H1 (cell line): ENCODE results near the gene TBX2. TPM values are rescaled to one million over a fixed set of nuclear protein-coding genes. Genes with fewer than 3 reads are reported as not detected.

Source experiments
- KDM5A ChIP-seq: fragments of 200-600 bp; IDR thresholded peaks from 2 replicates; pipeline ENCODE4 v1.7.1; 2012; ENCODE audit warnings: mild to moderate bottlenecking, low read length, inconsistent platforms, mixed read lengths
- MAFK ChIP-seq: IDR thresholded peaks from 2 replicates; pipeline ENCODE4 v1.6.1; 2012; ENCODE audit warnings: low read depth, mild to moderate bottlenecking, improper control_type of control experiment, low read length
- POU5F1 ChIP-seq: IDR thresholded peaks from 2 replicates; pipeline ENCODE4 v1.6.1; 2011; ENCODE audit warnings: low read depth, mild to moderate bottlenecking, low read length, moderate library complexity
- SAP30 ChIP-seq: fragments of 300-600 bp; sonication (generic); IDR thresholded peaks from 2 replicates; pipeline ENCODE4 v1.7.1; 2012; ENCODE audit warnings: low read length, moderate library complexity, mild to moderate bottlenecking, inconsistent platforms; ENCODE audit not compliant: insufficient read depth, insufficient replicate concordance
- polyA plus RNA-seq, 7 experiments: library from polyadenylated mRNA; depleted of rRNA in 3 of 7; stranded (reverse) in 5 of 7; unstranded in 2 of 7; fragments of >200 nt in 5 of 7; fragments of 200-250 nt in 2 of 7; gene quantifications; 1 replicate in 5 of 7; 2 replicates in 1 of 7; 4 replicates in 1 of 7; pipeline versions ENCODE4 v1.2.1 to v1.2.3, GENCODE V29; 2011 to 2013; ENCODE audit warnings: missing spikeins in 2 of 7, mixed read lengths in 2 of 7
- total RNA-seq: library from RNA; stranded (reverse); fragmentation: NEBNext Ultra II Directional; extraction: Animal tissue kit (Norgen Biotek cat#: 25700); gene quantifications from 2 replicates; pipeline ENCODE4 v1.2.1, GENCODE V29; 2021
- TF ChIP-seq, protein P1 (sequence below): fragments of 300-600 bp; sonication (generic); IDR thresholded peaks from 2 replicates; pipeline ENCODE4 v1.7.1; 2012; ENCODE audit warnings: low read length, moderate library complexity, mild to moderate bottlenecking, inconsistent platforms; ENCODE audit not compliant: insufficient replicate concordance

TBX2 gene
- total and polyA plus RNA-seq, 2 of the 8 experiments (the other 6 are each of a cell fraction or from before 2014, with no cell fraction given): not detected

DNA sequence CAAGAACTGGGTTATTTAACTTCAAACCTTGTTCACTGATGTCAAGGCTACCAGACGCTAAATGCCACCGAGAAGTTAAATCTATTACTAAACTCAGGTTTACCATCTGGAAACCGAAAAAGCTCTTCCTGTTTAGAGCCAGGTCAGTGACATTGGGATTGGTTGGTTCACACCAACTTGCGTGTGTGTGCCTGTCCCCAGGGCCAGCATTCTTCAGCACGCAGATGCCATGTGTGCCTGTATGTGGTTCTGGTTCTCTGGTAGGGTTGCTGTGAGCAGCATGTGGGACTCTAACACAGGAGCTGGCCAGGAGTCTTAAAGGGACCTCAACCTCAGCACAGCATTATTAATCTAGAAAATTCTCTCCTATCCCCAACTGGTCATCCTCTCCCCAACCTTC lies 18.1 kb upstream of the TBX2 start (continued):
- TF ChIP-seq, protein P1, sequence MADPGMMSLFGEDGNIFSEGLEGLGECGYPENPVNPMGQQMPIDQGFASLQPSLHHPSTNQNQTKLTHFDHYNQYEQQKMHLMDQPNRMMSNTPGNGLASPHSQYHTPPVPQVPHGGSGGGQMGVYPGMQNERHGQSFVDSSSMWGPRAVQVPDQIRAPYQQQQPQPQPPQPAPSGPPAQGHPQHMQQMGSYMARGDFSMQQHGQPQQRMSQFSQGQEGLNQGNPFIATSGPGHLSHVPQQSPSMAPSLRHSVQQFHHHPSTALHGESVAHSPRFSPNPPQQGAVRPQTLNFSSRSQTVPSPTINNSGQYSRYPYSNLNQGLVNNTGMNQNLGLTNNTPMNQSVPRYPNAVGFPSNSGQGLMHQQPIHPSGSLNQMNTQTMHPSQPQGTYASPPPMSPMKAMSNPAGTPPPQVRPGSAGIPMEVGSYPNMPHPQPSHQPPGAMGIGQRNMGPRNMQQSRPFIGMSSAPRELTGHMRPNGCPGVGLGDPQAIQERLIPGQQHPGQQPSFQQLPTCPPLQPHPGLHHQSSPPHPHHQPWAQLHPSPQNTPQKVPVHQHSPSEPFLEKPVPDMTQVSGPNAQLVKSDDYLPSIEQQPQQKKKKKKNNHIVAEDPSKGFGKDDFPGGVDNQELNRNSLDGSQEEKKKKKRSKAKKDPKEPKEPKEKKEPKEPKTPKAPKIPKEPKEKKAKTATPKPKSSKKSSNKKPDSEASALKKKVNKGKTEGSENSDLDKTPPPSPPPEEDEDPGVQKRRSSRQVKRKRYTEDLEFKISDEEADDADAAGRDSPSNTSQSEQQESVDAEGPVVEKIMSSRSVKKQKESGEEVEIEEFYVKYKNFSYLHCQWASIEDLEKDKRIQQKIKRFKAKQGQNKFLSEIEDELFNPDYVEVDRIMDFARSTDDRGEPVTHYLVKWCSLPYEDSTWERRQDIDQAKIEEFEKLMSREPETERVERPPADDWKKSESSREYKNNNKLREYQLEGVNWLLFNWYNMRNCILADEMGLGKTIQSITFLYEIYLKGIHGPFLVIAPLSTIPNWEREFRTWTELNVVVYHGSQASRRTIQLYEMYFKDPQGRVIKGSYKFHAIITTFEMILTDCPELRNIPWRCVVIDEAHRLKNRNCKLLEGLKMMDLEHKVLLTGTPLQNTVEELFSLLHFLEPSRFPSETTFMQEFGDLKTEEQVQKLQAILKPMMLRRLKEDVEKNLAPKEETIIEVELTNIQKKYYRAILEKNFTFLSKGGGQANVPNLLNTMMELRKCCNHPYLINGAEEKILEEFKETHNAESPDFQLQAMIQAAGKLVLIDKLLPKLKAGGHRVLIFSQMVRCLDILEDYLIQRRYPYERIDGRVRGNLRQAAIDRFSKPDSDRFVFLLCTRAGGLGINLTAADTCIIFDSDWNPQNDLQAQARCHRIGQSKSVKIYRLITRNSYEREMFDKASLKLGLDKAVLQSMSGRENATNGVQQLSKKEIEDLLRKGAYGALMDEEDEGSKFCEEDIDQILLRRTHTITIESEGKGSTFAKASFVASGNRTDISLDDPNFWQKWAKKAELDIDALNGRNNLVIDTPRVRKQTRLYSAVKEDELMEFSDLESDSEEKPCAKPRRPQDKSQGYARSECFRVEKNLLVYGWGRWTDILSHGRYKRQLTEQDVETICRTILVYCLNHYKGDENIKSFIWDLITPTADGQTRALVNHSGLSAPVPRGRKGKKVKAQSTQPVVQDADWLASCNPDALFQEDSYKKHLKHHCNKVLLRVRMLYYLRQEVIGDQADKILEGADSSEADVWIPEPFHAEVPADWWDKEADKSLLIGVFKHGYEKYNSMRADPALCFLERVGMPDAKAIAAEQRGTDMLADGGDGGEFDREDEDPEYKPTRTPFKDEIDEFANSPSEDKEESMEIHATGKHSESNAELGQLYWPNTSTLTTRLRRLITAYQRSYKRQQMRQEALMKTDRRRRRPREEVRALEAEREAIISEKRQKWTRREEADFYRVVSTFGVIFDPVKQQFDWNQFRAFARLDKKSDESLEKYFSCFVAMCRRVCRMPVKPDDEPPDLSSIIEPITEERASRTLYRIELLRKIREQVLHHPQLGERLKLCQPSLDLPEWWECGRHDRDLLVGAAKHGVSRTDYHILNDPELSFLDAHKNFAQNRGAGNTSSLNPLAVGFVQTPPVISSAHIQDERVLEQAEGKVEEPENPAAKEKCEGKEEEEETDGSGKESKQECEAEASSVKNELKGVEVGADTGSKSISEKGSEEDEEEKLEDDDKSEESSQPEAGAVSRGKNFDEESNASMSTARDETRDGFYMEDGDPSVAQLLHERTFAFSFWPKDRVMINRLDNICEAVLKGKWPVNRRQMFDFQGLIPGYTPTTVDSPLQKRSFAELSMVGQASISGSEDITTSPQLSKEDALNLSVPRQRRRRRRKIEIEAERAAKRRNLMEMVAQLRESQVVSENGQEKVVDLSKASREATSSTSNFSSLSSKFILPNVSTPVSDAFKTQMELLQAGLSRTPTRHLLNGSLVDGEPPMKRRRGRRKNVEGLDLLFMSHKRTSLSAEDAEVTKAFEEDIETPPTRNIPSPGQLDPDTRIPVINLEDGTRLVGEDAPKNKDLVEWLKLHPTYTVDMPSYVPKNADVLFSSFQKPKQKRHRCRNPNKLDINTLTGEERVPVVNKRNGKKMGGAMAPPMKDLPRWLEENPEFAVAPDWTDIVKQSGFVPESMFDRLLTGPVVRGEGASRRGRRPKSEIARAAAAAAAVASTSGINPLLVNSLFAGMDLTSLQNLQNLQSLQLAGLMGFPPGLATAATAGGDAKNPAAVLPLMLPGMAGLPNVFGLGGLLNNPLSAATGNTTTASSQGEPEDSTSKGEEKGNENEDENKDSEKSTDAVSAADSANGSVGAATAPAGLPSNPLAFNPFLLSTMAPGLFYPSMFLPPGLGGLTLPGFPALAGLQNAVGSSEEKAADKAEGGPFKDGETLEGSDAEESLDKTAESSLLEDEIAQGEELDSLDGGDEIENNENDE: no peak
- TF ChIP-seq POU5F1: no peak
- TF ChIP-seq MAFK: no peak
- no peak for TF ChIP-seq KDM5A
- TF ChIP-seq SAP30: no peak
